ENCODE data around the gene CCDC43.

GRCh38 chr17:44677136-44677535, 12.4 kb downstream of the CCDC43 start:
- TF ChIP-seq, protein P1, sequence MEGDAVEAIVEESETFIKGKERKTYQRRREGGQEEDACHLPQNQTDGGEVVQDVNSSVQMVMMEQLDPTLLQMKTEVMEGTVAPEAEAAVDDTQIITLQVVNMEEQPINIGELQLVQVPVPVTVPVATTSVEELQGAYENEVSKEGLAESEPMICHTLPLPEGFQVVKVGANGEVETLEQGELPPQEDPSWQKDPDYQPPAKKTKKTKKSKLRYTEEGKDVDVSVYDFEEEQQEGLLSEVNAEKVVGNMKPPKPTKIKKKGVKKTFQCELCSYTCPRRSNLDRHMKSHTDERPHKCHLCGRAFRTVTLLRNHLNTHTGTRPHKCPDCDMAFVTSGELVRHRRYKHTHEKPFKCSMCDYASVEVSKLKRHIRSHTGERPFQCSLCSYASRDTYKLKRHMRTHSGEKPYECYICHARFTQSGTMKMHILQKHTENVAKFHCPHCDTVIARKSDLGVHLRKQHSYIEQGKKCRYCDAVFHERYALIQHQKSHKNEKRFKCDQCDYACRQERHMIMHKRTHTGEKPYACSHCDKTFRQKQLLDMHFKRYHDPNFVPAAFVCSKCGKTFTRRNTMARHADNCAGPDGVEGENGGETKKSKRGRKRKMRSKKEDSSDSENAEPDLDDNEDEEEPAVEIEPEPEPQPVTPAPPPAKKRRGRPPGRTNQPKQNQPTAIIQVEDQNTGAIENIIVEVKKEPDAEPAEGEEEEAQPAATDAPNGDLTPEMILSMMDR (IDR thresholded peaks at IDR 0.05), result no peak
- TF ChIP-seq POLR2A (IDR thresholded peaks at IDR 0.05) (no peak), POLR2AphosphoS5 (IDR thresholded peaks at IDR 0.05) (no peak)

All from suprapubic skin (tissue), 4 donors.